HEK293 (cell line): ENCODE measurements around the gene CADM4.

Experiments used
- PBX3 ChIP-seq: sonication (generic); formaldehyde crosslinking; IDR thresholded peaks from 2 replicates; pipeline ENCODE4 v1.8.1; 2022; ENCODE audit warnings: mild to moderate bottlenecking, moderate library complexity, missing genetic modification reagents
- ZNF133 ChIP-seq: fragments of 450-650 bp; formaldehyde crosslinking; IDR thresholded peaks from 2 replicates; pipeline ENCODE4 v1.5.1; 2016; ENCODE audit warnings: missing biosample characterization, missing genetic modification characterization

- TF ChIP-seq ZNF133 (tag by site-specific recombination) (peak; percentile 45; the same call in 1 of the 2 replicates), PBX3 (CRISPR knock-in tag) (no peak)
Measured at GRCh38 chr19:43675906-43676305, 36.3 kb upstream of the CADM4 start.
